Measurements from ENCODE around the gene MTA3.

DNA sequence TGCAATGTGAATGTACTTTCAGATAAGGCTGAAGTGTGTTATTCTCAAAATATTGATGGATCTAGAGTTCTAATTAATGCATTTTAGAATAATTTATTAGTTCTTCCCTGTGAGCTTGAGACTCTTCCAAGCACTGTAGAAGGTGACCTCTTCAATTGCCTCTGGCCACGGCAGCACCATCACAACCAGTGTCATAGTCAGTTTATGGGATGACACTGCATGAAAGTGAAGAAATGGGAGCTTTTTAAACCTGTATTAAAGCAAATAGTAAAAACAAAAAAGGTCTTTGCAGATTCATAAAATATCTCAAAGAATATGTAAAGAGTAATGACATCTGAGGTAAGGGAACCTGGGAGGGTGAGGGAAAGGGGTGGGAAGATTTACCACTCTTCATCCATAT lies 143.5 kb downstream of the MTA3 start:
- TF ChIP-seq, protein P1, sequence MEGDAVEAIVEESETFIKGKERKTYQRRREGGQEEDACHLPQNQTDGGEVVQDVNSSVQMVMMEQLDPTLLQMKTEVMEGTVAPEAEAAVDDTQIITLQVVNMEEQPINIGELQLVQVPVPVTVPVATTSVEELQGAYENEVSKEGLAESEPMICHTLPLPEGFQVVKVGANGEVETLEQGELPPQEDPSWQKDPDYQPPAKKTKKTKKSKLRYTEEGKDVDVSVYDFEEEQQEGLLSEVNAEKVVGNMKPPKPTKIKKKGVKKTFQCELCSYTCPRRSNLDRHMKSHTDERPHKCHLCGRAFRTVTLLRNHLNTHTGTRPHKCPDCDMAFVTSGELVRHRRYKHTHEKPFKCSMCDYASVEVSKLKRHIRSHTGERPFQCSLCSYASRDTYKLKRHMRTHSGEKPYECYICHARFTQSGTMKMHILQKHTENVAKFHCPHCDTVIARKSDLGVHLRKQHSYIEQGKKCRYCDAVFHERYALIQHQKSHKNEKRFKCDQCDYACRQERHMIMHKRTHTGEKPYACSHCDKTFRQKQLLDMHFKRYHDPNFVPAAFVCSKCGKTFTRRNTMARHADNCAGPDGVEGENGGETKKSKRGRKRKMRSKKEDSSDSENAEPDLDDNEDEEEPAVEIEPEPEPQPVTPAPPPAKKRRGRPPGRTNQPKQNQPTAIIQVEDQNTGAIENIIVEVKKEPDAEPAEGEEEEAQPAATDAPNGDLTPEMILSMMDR (IDR thresholded peaks at IDR 0.05; ENCODE audit: low read length) = no peak
- TF ChIP-seq EZH2 (IDR thresholded peaks at IDR 0.05; ENCODE audit: borderline replicate concordance, low read length) = no peak

Data from OCI-LY1 (cell line).